Prostate gland (tissue), 2 donors: ENCODE data around the gene TBC1D13. TPM values are rescaled to one million over a fixed set of nuclear protein-coding genes. Genes with fewer than 3 reads are reported as not detected.
"Not testable (repeated sequence)": the region's sequence is repeated elsewhere in the genome, so short reads cannot be mapped to it uniquely, and the experiment has no call there.

Experiments used
- DNase-seq: peaks from one replicate; pipeline ENCODE4 v3.0.0-alpha.2; 2019; ENCODE audit warnings: low spot score
- H3K27ac ChIP-seq, 2 donors: fragments of 200-600 bp; sonication (generic); 2 replicates each; pipeline ENCODE4 v1.5.1; 2017 to 2019
- H3K27me3 ChIP-seq: fragments of 200-600 bp; sonication (generic); replicated peaks from 2 replicates; pipeline ENCODE4 v1.5.1; 2019; ENCODE audit not compliant: insufficient read depth
- H3K36me3 ChIP-seq, 2 donors: fragments of 200-600 bp; sonication (generic); 1 replicate in 1 of 2; 2 replicates in 1 of 2; pipeline versions ENCODE4 v1.5.1 to v1.8.1; 2017 to 2019
- H3K4me1 ChIP-seq: fragments of 200-600 bp; sonication (generic); replicated peaks from 2 replicates; pipeline ENCODE4 v1.5.1; 2019
- H3K4me3 ChIP-seq, 2 donors: fragments of 200-600 bp; sonication (generic); 2 replicates each; pipeline ENCODE4 v1.5.1; 2017 to 2019
- H3K9me3 ChIP-seq: fragments of 200-600 bp; sonication (generic); 2 replicates; pipeline ENCODE4 v1.5.1; 2017
- POLR2A ChIP-seq: fragments of 450-650 bp; IDR thresholded peaks from one replicate; pipeline ENCODE4 v1.6.1; 2016; ENCODE audit warnings: antibody characterized with exemption, mild to moderate bottlenecking
- POLR2AphosphoS5 ChIP-seq: sonication (generic); formaldehyde crosslinking; IDR thresholded peaks from one replicate; pipeline ENCODE4 v1.6.1; 2017; ENCODE audit warnings: antibody characterized with exemption
- WGBS: methylation state at CpG from one replicate; pipeline ENCODE4 v1.1.5; 2018; 5-methylcytosine and 5-hydroxymethylcytosine counted together
- intact Hi-C: fragments of 100-400 bp; cut with DNase I; formaldehyde crosslinking; loops from one replicate; pipeline ENCODE4 v1.14.2; 2022
- total RNA-seq, 2 donors: library from RNA; depleted of rRNA; stranded (reverse); fragments of >200 nt; gene quantifications; one replicate each; pipeline ENCODE4 v1.1.0, GENCODE V29; 2016
- TF ChIP-seq, protein P1 (sequence below), 4 experiments: fragments of 200-600 bp in 2 of 4; fragments of 450-650 bp in 2 of 4; sonication (generic) in 2 of 4; IDR thresholded peaks; 1 replicate in 3 of 4; 2 replicates in 1 of 4; pipeline ENCODE4 v1.5.1; 2016 to 2019; ENCODE audit warnings: antibody characterized with exemption in 4 of 4, mild to moderate bottlenecking in 2 of 4, moderate library complexity in 2 of 4

The TBC1D13 gene
- total RNA-seq, 2 donors from 2014 or later: 23.5 to 29.4 TPM

- TF ChIP-seq, protein P1, sequence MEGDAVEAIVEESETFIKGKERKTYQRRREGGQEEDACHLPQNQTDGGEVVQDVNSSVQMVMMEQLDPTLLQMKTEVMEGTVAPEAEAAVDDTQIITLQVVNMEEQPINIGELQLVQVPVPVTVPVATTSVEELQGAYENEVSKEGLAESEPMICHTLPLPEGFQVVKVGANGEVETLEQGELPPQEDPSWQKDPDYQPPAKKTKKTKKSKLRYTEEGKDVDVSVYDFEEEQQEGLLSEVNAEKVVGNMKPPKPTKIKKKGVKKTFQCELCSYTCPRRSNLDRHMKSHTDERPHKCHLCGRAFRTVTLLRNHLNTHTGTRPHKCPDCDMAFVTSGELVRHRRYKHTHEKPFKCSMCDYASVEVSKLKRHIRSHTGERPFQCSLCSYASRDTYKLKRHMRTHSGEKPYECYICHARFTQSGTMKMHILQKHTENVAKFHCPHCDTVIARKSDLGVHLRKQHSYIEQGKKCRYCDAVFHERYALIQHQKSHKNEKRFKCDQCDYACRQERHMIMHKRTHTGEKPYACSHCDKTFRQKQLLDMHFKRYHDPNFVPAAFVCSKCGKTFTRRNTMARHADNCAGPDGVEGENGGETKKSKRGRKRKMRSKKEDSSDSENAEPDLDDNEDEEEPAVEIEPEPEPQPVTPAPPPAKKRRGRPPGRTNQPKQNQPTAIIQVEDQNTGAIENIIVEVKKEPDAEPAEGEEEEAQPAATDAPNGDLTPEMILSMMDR (IDR thresholded peaks at IDR 0.05): no peak
- TF ChIP-seq POLR2AphosphoS5 (no peak), POLR2A (no peak)
- no peak overlapping the region for H3K4me3 ChIP-seq
- intact Hi-C loops: no loop called here
- H3K27ac ChIP-seq: no peak overlapping the region
- no peaks in the 10 kb centered on the region for H3K27me3 ChIP-seq
- no peaks in the 10 kb centered on the region for H3K9me3 ChIP-seq
- H3K36me3 ChIP-seq: peaks cover 7 to 14% of the 10 kb centered on the region in 2 donors
- no peak for DNase-seq
- 89% methylated on average over 9 of the region's 9 CpGs for WGBS
- peaks cover 7% of the 10 kb centered on the region for H3K4me1 ChIP-seq
Measured at GRCh38 chr9:128792134-128792533, 5.1 kb downstream of the TBC1D13 start.

- H3K36me3 ChIP-seq: peaks cover 10 to 14% of the 10 kb centered on the region in 2 donors
- DNase-seq: no peak
- H3K27ac ChIP-seq: no peak overlapping the region
- H3K9me3 ChIP-seq: no peaks in the 10 kb centered on the region
- no peak overlapping the region for H3K4me3 ChIP-seq
- TF ChIP-seq, protein P1 (IDR thresholded peaks at IDR 0.05): no peak
- TF ChIP-seq POLR2A (no peak), POLR2AphosphoS5 (no peak)
- WGBS: 87% methylated on average over 8 of the region's 8 CpGs
- H3K27me3 ChIP-seq: no peaks in the 10 kb centered on the region
- intact Hi-C loops: no loop called here
- peaks cover 3% of the 10 kb centered on the region for H3K4me1 ChIP-seq
Measured at GRCh38 chr9:128792978-128793686, 6.1 kb downstream of the TBC1D13 start.

GRCh38 chr9:128794961-128795360 is 7.9 kb downstream of the TBC1D13 start:
- H3K9me3 ChIP-seq, H3K27ac ChIP-seq, H3K4me1 ChIP-seq, H3K27me3 ChIP-seq, intact Hi-C loops, H3K4me3 ChIP-seq, DNase-seq: not testable (repeated sequence)
- WGBS: 48% methylated on average over 2 of the region's 2 CpGs
- peaks cover 10 to 14% of the 10 kb centered on the region in 2 donors for H3K36me3 ChIP-seq

- Histone ChIP-seq H3K27me3 (no peaks in the 10 kb centered on the region), H3K27ac (no peak overlapping the region), H3K4me1 (no peaks in the 10 kb centered on the region), H3K36me3 (peaks cover 0 to 6% of the 10 kb centered on the region in 2 donors), H3K4me3 (no peak overlapping the region), H3K9me3 (no peaks in the 10 kb centered on the region)
- intact Hi-C loops: no loop called here
- 79% methylated on average over 8 of the region's 8 CpGs for WGBS
- no peak for TF ChIP-seq POLR2AphosphoS5
- no peak for TF ChIP-seq POLR2A
- TF ChIP-seq, protein P1 (IDR thresholded peaks at IDR 0.05): no peak
- no peak for DNase-seq
Measured at GRCh38 chr9:128798896-128799295, 11.8 kb downstream of the TBC1D13 start.

DNA sequence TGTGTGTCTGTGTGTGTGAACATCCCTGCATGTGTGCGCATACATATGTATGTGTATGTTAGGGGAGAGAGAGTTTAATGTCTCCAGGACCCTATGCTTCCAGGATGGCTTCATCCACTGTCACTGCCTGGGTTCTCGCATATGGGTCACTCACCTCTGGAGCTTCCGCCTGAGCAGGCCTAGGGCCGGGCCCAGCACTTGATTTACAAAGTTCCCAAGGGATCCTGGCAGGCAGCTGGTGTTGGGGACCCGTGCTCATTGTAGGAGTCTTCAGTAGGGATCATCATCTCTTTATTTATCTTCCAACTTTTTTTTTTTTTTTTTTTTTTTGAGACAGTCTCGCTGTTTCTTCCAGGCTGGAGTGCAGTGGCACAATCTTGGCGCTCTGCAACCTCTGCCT is 13.0 kb downstream of the TBC1D13 start:
- no peak overlapping the region for H3K4me3 ChIP-seq
- H3K4me1 ChIP-seq: no peaks in the 10 kb centered on the region
- no peak overlapping the region for H3K27ac ChIP-seq
- no peaks in the 10 kb centered on the region for H3K9me3 ChIP-seq
- intact Hi-C loops: no loop called here
- DNase-seq: no peak
- H3K36me3 ChIP-seq: peaks cover 0 to 6% of the 10 kb centered on the region in 2 donors
- TF ChIP-seq, protein P1 (IDR thresholded peaks at IDR 0.05): no peak
- TF ChIP-seq POLR2AphosphoS5 (no peak), POLR2A (no peak)
- WGBS: 91% methylated on average over 7 of the region's 7 CpGs
- H3K27me3 ChIP-seq: no peaks in the 10 kb centered on the region
